GOT3 (cell line): ENCODE measurements around the gene PTP4A2.
"Not testable (repeated sequence)": the region's sequence is repeated elsewhere in the genome, so short reads cannot be mapped to it uniquely, and the experiment has no call there.

Experiments used
- DNase-seq: peaks from one replicate; lab custom pipeline; 2025; ENCODE audit warnings: mixed read lengths; lab: John Stamatoyannopoulos, UW

The PTP4A2 gene

DNA sequence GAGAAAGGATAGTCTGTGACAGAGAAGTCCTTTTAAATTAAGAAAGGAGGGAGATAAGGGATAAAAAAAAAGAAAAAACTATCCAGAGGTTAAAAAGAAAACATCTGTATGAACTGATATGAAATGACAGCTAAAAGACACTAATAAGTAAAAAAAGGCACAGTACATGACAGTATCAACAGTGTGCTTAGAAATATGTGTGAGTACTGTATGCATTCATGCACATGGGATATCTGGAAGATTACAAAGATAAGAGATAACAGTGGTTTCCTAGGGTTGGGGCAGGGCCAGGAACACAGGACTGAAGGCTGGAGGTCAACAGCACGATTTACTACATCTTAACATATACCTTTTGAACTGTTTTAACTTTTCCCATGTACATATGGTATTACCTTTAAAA lies 13.3 kb downstream of the PTP4A2 start:
- DNase-seq, result no peak

- DNase-seq, result no peak
These were observed 14.2 kb downstream of the PTP4A2 start for GRCh38 chr1:31923901-31924535.

DNA sequence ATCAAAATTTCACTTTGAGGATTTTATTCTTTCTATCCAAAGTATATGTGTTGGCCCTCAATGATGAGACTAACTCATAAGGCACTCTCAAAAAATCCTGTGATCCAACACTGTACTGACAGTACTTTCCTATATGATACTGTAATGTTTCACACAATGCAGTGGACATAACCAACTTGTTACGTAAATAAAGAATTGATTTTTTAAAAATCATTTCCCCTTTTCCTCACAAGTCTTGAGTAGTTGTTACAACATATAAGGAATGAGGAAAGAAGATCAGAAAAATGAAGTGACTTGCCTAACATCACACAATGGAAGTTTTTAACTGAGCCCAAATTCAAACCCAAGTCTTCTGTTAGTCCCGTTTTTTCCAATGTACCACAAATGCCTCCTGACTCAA lies 17.2 kb downstream of the PTP4A2 start:
- no peak for DNase-seq

- no peak for DNase-seq
These were observed 18.6 kb downstream of the PTP4A2 start for GRCh38 chr1:31919591-31919990.

DNA sequence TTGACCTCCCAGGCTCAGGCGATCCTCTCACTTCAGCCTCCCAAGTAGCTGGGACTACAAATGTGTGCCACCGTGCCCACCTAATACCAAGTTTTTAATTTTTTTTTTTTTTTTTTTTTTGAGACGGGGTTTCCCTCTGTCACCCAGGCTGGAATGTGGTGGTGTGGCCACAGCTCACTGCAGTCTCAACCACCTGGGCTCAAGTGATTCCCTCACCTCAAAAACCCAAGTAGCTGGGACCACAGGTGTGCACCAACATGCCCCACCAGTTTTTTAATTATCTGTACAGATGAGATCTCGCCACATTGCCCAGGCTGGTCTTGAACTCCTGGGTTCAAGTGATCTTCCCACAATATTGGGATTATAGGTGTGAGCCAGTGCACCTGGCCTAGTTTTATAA lies 22.7 kb downstream of the PTP4A2 start:
- no peak for DNase-seq

DNA sequence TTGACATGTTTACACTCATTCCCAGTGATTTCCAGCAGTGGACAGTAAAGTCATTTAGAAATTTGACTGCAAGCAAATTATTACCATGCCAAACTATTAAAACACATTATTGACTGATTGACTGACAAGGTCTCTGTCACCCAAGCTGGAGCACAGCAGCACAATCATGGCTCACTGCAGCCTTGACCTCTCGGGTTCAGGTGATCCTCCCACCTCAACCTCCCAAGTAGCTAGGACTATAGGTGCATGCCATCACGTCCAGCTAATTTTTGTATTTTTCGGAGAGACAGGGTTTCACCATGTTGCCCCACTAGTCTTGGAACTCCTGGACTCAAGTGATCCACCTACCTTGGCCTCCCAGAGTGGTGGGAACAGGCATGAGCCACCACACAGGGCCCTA lies 24.2 kb downstream of the PTP4A2 start:
- DNase-seq, result no peak

DNA sequence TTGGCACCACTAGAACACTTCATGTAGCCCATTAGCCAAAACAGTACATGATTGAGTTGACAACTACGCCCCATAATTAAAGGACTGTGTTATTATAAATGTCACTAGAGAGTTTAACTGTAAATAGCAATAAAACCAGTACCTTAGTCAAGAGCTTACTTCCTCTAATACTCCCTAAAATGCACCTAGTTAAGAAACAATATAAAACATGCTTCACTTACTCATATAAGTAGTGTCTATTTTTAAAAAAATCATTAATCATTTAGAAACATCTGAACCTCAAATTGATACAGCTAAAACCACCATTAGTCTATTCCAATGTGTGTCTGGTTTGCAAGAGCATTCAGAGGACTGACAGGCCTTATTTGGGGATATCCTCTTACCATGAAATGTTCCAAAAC lies 25.3 kb downstream of the PTP4A2 start:
- DNase-seq, result no peak

- DNase-seq, result no peak
These were observed 26.0 kb downstream of the PTP4A2 start for GRCh38 chr1:31911994-31912780.

DNA sequence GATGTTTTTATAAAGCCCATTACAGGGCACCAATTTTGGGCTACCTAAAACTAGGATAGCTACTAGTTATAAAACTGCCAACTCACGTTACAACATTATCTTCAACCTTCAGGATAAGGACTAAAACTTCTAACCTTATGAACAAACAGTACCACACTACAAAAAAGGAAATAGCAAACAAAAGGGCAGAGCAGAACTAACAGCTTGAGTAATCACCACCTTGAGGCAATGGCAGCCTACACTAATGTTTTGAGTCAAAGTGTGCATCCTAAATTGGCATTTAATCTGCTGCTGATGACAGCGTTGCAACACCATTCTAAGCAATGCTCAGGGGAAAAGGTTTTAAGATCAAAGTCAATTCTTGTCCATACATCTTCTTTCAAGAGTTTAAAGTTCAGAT lies 27.2 kb downstream of the PTP4A2 start:
- no peak for DNase-seq

- DNase-seq, result no peak
These were observed 28.5 kb downstream of the PTP4A2 start for GRCh38 chr1:31909691-31910090.

- DNase-seq, result no peak
These were observed 31.6 kb downstream of the PTP4A2 start for GRCh38 chr1:31906557-31906956.

GRCh38 chr1:31905681-31906080 lies 32.5 kb downstream of the PTP4A2 start:
- DNase-seq, result no peak

GRCh38 chr1:31905093-31905509 lies 33.1 kb downstream of the PTP4A2 start:
- no peak for DNase-seq

DNA sequence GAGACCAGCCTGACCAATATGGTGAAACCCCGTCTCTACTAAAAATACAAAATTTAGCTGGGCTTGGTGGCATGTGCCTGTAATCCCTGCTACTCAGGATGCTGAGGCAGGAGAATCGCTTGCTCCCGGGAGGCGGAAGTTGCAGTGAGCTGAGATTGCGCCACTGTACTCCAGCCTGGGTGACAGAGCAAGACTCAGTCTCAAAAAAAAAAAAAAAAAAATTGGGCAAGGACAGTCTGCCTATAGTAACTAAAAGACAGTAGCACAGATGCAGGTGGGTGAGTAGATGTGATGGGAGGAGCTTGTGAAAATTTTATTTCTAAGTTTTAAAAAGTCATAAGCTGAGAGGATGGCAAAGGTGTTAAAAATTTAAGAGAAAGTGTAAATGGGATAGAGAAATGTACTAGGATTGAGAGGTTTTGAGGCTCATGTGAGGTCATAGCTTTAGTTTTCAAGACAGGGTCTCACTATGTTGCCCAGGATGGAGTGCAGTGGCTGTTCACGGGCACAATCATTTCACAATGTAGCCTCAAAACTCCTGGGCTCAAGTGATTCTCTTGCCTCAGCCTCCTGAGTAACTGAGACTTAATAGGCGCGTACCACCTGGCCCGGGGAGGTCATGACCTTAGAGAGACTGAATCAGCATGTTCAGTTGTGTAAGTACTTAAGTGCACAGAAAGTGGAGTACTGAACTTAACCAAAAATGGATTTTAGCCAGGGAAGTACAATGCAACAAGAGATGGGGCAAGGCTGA lies 33.7 kb downstream of the PTP4A2 start:
- DNase-seq, result no peak

- no peak for DNase-seq
These were observed 35.7 kb downstream of the PTP4A2 start for GRCh38 chr1:31902510-31902860.

GRCh38 chr1:31901838-31902509 lies 36.2 kb downstream of the PTP4A2 start:
- DNase-seq, result no peak

GRCh38 chr1:31900790-31901189 lies 37.4 kb downstream of the PTP4A2 start:
- DNase-seq, result no peak

DNA sequence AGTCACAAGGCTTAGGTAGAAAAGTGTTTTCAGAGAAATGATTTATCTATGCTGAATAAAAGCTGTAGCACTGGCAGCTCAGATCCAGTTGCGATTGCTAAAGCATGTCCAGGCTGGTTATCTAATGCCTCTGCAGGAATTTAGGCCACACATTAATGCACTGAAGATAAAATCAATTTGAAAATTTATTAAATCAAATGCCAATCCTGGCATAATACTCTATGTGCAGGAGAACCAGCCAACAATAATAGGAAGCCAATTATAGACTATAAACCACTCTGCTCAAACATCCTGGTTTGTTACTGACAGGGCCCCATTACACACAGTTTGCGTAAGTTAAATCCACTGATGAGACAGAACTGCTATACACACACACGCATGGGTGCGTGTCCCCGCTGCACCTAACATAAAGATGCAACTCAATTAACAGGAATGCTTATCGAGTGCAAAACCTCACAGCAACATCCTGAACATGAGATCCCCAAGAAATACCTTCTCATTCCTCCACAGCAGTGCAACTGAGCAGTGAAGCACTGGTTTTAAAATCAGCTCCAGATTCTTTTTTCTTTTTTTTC lies 40.6 kb downstream of the PTP4A2 start:
- no peak for DNase-seq

- DNase-seq, result not testable (repeated sequence)
These were observed 42.5 kb downstream of the PTP4A2 start for GRCh38 chr1:31895474-31896198.

- DNase-seq, result no peak
These were observed 46.9 kb downstream of the PTP4A2 start for GRCh38 chr1:31891280-31891679.

- DNase-seq, result no peak
These were observed 49.9 kb downstream of the PTP4A2 start for GRCh38 chr1:31888291-31888690.
